Hematopoietic multipotent progenitor cell treated with erythropoietin and hydrocortisone succinate and interleukin-3 and kit ligand, for 8 days (in vitro differentiated cells): Measurements from ENCODE around the gene ADAMTS17.

Experiments
- DNase-seq: peaks from one replicate; pipeline ENCODE4 v3.0.0-alpha.2; 2015

ADAMTS17 gene

GRCh38 chr15:100041127-100041828 is 300.5 kb downstream of the ADAMTS17 start:
- DNase-seq, result no peak

- DNase-seq, result no peak
Measured at GRCh38 chr15:100039994-100040393, 301.8 kb downstream of the ADAMTS17 start.

- no peak for DNase-seq
Measured at GRCh38 chr15:100038736-100039135, 303.0 kb downstream of the ADAMTS17 start.

DNA sequence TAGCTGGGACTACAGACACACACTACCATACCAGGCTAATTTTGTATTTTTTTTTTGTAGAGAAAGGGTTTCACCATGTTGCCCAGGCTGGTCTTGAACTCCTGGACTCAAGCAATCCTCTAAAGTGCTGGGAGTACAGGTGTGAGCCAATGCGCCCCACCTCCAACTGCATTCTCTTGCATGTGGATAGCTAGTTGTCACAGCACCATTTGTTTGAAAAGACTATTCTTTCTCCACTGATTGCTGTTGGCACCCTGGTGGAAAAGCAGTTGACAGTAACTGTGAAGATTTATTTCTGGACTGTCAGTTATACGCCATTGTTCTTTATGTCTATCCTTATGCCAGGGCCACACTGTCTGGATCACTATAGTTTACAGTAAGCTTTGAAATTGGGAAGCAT is 303.9 kb downstream of the ADAMTS17 start:
- DNase-seq, result no peak

GRCh38 chr15:100036015-100036414 is 305.8 kb downstream of the ADAMTS17 start:
- DNase-seq, result no peak

- no peak for DNase-seq
Measured at GRCh38 chr15:100034191-100034590, 307.6 kb downstream of the ADAMTS17 start.

DNA sequence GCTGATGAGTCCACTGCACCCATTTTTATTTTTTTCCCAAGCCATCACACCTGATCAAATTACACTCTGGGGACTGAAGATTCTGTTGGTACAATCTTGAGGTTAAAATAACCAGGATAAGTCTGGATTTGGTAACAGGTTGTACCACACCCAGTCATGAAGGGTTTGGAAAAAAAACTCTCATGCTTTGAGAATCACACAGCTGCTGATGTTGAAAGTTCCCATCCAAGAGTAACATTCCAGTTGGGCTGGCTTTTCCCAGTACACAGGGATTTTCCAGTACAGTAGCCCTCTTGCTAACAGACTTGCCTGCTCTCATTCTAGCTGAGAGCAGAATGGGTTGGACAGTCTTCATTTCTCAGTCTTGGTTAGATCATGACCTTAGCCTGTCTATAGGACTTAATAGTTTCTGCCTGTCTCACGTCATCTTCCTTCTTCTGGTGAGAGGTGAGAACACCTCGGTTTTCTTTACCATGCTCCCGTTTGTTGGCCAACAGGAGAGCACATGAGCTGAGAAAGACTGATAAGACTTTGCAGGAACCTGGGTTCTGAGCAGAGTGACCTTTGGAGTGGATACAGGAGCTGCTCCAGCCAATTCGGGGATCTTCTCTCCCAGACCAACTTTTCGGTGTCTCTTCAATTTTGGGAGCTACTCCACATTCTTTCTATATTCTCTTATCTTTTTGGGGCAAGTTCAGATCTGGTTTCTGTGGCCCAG is 308.5 kb downstream of the ADAMTS17 start:
- DNase-seq, result no peak

DNA sequence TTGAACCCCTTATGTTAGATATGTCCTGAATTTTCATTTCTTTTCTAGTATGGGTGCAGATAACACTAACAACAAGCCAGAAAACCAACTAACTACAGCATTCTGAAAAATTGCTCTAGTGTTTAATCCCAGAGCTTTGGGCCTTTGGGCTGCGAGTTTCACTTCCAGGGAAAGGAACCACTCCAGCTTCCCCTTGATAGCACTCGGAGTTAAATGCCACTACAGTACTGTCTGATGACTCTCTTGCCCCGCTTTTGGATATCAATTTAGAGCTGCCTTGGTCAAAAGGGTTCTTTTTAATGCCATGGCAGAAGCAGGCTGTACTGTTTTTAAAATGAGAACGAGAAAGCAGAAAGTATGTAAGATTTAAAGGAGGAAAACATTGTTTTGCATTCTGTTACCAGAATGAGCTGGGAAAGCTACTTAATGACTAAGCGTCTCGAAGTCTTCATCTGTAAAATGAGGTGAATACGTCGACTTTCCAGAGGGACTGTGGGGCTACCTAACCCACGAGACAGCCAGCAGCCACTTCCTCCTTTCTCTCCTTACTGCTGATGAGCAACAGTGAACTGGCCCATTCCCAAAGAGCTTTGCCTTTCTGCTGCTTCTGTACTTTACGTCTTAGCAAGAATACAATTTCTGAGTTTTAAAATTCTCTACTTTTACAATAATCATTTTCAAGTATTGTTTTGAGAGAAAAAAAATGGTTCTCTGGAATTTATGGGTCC is 309.3 kb downstream of the ADAMTS17 start:
- no peak for DNase-seq

DNA sequence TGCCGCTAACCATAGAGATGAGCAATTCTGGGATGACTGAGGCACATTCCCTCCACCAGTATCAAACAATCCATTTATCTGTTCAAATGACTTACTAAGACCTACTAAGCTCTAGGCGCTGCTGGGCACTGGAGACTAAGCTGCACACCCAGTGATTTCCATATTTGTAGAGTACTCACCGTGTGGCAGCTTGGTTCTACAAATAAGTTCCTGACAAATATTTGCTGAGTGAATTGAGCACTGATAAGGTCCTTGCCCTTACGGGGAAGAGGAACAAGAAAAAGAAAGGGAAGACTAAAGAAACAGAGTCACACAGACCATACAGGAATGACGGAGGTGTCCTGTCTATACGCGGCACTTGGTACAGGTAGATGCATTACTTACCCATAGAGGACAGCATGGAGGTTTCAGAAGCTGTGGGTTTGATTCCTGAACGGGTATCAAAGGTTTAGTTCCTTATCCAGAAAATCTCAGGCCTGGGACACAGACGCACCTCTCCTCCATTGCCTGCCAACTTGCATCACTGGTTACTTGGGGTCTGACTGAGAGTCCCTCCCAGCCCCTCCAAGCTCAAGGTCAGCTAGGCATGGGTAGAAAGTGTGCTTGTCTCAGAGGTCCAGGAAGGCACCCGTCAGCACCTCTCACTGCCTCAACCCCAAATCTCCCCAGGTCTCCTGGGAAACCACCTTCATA is 310.0 kb downstream of the ADAMTS17 start:
- DNase-seq, result no peak

DNA sequence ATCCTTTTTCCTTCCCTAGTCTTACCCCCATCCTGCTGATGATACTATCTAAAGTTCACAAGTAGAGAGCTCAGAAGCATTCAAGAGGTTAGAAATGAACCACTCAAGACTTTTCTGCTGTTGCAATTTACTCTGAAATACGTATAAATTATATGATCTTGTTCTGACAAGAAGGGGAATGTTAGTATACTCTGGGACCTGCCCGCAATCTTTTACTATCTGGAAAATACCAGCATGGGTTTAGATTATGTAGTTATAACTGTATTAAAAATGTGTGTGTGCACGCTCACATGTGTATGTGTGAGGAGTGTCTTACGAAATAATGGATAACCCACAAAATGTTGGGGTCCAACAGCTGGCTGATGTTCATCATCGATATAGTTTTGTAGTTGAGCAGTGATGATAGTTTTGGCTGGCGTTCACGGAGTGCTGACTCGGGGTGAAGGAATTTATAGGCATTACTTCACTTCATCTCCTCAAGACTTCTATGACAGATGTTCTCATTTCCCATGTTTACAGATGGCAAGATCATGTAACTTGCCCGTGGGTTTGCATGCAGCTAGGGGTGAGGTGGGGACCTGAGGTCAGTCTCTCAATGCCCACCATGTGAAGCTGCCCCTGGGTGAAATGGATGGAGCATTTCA is 311.1 kb downstream of the ADAMTS17 start:
- no peak for DNase-seq

DNA sequence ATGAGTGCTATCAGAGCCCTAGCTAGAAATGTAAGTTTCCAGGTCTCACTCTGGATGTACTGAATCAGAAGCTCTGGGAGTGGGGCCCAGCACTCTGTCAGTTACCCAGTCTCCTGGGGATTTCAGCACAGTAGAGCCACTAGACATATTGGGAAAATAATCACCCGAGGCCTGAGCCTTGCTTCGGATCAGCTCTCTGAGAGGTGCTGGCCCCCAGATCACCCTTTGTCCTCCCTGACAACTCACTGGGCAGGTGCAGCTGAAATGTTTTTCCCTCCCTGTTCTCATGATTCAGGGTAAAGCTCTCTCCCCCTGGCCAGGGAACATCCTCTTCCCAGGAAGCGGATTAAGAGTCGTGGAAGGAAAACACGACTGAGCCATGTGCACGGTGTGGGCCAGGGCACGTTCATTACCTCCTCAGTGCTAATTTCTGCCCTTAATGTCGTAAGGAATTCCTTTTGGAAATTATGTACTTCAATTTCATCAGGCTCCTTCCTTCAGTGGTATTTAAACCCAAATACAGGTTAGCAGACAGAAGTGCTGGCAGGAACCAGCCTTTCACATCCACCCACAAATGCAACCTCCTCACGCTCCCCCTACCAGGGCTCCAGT is 311.8 kb downstream of the ADAMTS17 start:
- DNase-seq, result no peak

DNA sequence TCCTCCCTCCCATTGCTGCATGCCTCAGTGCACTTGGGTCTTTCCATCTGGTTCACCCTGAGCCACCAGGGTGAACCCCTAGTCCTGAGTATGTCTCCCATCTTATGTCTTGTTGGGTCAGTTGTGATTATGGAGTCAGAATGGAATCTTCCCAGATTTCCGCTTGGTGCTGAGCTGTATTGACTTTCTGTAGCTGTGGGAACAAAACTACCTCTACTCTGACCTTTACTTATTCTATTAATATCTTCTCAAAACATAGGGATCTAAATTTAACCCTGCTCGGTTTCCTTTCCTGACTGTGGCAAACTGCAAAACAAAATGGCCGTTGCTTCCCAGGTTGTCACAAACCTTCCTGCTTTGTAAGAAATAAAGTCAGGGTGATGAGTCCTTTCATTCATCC is 312.7 kb downstream of the ADAMTS17 start:
- no peak for DNase-seq

GRCh38 chr15:100026041-100026440 is 315.7 kb downstream of the ADAMTS17 start:
- DNase-seq, result no peak

DNA sequence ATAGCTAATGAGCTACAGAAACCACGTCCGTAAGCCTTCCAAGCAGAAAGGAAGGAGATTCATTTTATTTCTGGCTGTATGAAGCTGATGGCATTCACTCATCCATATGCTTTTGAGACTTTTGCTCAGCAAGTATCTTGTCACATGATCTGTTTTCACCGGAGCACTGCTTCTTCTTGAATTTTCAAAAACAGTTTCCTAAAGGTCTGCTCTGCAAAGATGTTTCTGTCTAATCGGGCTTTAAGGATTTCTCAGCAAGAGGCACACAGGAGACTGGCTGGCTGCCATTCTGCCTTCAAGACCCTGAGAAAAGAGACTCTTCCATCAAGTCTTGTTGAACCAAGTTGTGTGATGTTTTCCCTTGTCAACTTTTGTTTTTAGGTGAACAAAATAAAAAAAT is 319.0 kb downstream of the ADAMTS17 start:
- no peak for DNase-seq

- no peak for DNase-seq
Measured at GRCh38 chr15:100022391-100022790, 319.4 kb downstream of the ADAMTS17 start.

- DNase-seq, result no peak
Measured at GRCh38 chr15:100021653-100022052, 320.1 kb downstream of the ADAMTS17 start.

- no peak for DNase-seq
Measured at GRCh38 chr15:100020614-100021013, 321.2 kb downstream of the ADAMTS17 start.

- no peak for DNase-seq
Measured at GRCh38 chr15:100020189-100020588, 321.6 kb downstream of the ADAMTS17 start.

DNA sequence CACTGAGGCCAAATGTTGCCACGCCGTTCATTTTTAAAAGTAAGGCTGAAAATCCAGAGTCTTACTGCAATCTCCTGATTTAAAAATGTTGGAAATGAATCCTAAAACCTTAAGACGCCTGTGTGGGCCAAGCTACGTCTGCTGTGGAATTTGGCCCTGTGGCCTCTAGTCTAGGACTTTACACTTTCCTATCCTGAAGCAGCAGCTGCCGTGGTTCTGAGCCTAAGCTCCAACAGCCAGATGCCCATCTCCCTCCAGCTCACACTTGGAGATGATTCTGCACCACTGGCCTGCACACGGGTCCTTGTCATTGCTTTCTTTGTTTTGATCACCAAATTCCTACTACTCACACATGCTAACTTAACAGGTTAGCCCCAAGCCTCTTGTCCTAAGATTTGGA is 322.2 kb downstream of the ADAMTS17 start:
- DNase-seq, result no peak

GRCh38 chr15:100018191-100018590 is 323.6 kb downstream of the ADAMTS17 start:
- DNase-seq, result no peak

GRCh38 chr15:100017140-100017539 is 324.6 kb downstream of the ADAMTS17 start:
- DNase-seq, result no peak

DNA sequence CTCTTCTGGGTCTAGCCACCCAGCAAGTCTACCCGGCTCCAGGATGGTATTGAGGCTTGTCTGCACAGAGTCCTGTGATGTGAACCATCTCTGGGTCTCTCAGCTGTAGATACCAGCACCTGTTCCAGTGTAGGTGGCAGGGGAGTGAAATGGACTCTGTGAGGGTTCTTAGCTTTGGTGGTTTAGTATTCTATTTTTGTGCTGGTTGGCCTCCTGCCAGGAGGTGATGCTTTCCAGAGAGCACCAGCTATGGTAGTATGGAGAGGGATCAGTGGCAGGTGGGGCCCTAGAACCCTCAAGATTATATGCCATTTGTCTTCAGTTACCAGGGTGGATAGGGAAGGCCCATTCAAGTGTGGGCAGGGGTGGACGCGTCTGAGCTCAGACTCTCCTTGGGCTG is 325.1 kb downstream of the ADAMTS17 start:
- no peak for DNase-seq
